HUES6 (cell line): ENCODE results near the gene TNK2.
"Not testable (repeated sequence)": the region's sequence is repeated elsewhere in the genome, so short reads cannot be mapped to it uniquely, and the experiment has no call there.

Experiments used
- H3K27ac ChIP-seq: 2 replicates; pipeline ENCODE4 v1.7.0; 2013; ENCODE audit warnings: low read depth, mild to moderate bottlenecking, low read length, inconsistent platforms
- H3K27me3 ChIP-seq: 2 replicates; pipeline ENCODE4 v1.6.1; 2013; ENCODE audit warnings: low read length; ENCODE audit not compliant: control insufficient read depth, insufficient read depth
- H3K36me3 ChIP-seq: 2 replicates; pipeline ENCODE4 v1.6.1; 2013; ENCODE audit warnings: low read length; ENCODE audit not compliant: control insufficient read depth, insufficient read depth
- H3K4me1 ChIP-seq: 2 replicates; pipeline ENCODE4 v1.6.1; 2013; ENCODE audit warnings: low read length; ENCODE audit not compliant: control insufficient read depth, insufficient read depth
- H3K4me3 ChIP-seq: 2 replicates; pipeline ENCODE4 v1.5.1; 2013; ENCODE audit warnings: low read depth, low read length
- H3K9ac ChIP-seq: one replicate; pipeline ENCODE4 v1.6.1; 2013; ENCODE audit warnings: mild to moderate bottlenecking, low read length
- H3K9me3 ChIP-seq: 2 replicates; pipeline ENCODE4 v1.6.1; 2013; ENCODE audit warnings: low read depth, low read length; ENCODE audit not compliant: control insufficient read depth, insufficient read depth

TNK2 gene

GRCh38 chr3:195941265-195941815, 33.0 kb upstream of the TNK2 start:
- H3K9ac ChIP-seq, H3K4me1 ChIP-seq, H3K27me3 ChIP-seq, H3K4me3 ChIP-seq, H3K27ac ChIP-seq, H3K9me3 ChIP-seq: not testable (repeated sequence)
- H3K36me3 ChIP-seq: peaks cover 14% of the 10 kb centered on the region

GRCh38 chr3:195940806-195941205, 32.5 kb upstream of the TNK2 start:
- H3K9me3 ChIP-seq: not testable (repeated sequence)

GRCh38 chr3:195939526-195940470, 31.4 kb upstream of the TNK2 start:
- H3K36me3 ChIP-seq: peaks cover 14% of the 10 kb centered on the region
- not testable (repeated sequence) for H3K4me3 ChIP-seq, H3K9ac ChIP-seq, H3K9me3 ChIP-seq, H3K27ac ChIP-seq, H3K27me3 ChIP-seq, H3K4me1 ChIP-seq

More at GRCh38 chr3:195940806-195941205, 32.5 kb upstream of the TNK2 start:
- not testable (repeated sequence) for H3K27me3 ChIP-seq, H3K4me3 ChIP-seq, H3K9ac ChIP-seq, H3K4me1 ChIP-seq, H3K27ac ChIP-seq
- H3K36me3 ChIP-seq: peaks cover 14% of the 10 kb centered on the region

- not testable (repeated sequence) for H3K36me3 ChIP-seq, H3K9ac ChIP-seq, H3K27ac ChIP-seq, H3K4me1 ChIP-seq, H3K27me3 ChIP-seq, H3K4me3 ChIP-seq, H3K9me3 ChIP-seq
Observed at GRCh38 chr3:195933044-195933430, 24.7 kb upstream of the TNK2 start.

- Histone ChIP-seq H3K36me3 (no peaks in the 10 kb centered on the region; the same call in 1 of the 2 replicates), H3K27me3 (no peaks in the 10 kb centered on the region), H3K4me1 (peaks cover 4% of the 10 kb centered on the region; the same call in 1 of the 2 replicates), H3K9me3 (peaks cover 5% of the 10 kb centered on the region), H3K4me3 (no peak overlapping the region), H3K9ac (no peak overlapping the region), H3K27ac (no peak overlapping the region)
Observed at GRCh38 chr3:195932418-195933043, 24.2 kb upstream of the TNK2 start.

GRCh38 chr3:195931582-195932273, 23.4 kb upstream of the TNK2 start:
- Histone ChIP-seq H3K4me1 (peaks cover 4% of the 10 kb centered on the region; the same call in 1 of the 2 replicates), H3K27ac (no peak overlapping the region), H3K4me3 (no peak overlapping the region), H3K27me3 (no peaks in the 10 kb centered on the region), H3K9ac (no peak overlapping the region), H3K9me3 (peaks cover 5% of the 10 kb centered on the region), H3K36me3 (no peaks in the 10 kb centered on the region; the same call in 1 of the 2 replicates)

- Histone ChIP-seq H3K9me3 (peaks cover 5% of the 10 kb centered on the region), H3K27me3 (no peaks in the 10 kb centered on the region), H3K4me1 (peaks cover 4% of the 10 kb centered on the region; the same call in 1 of the 2 replicates), H3K4me3 (no peak overlapping the region), H3K9ac (no peak overlapping the region), H3K27ac (no peak overlapping the region), H3K36me3 (no peaks in the 10 kb centered on the region)
Observed at GRCh38 chr3:195929452-195929851, 21.1 kb upstream of the TNK2 start.

- no peaks in the 10 kb centered on the region for H3K36me3 ChIP-seq
- no peaks in the 10 kb centered on the region for H3K9me3 ChIP-seq
- H3K9ac ChIP-seq: no peak overlapping the region
- H3K27me3 ChIP-seq: peaks cover 1% of the 10 kb centered on the region; the same call in 1 of the 2 replicates
- no peak overlapping the region for H3K27ac ChIP-seq
- H3K4me1 ChIP-seq: 0 out of 2 replicates have a peak, but pooled peaks cover 8% of the 10 kb centered on the region
- H3K4me3 ChIP-seq: no peak overlapping the region
Observed at GRCh38 chr3:195921334-195921791, 13.0 kb upstream of the TNK2 start.

GRCh38 chr3:195918176-195918575, 9.8 kb upstream of the TNK2 start:
- H3K36me3 ChIP-seq: no peaks in the 10 kb centered on the region
- no peaks in the 10 kb centered on the region for H3K9me3 ChIP-seq

GRCh38 chr3:195916991-195917390, 8.6 kb upstream of the TNK2 start:
- Histone ChIP-seq H3K36me3 (no peaks in the 10 kb centered on the region), H3K9ac (no peak overlapping the region), H3K27ac (no peak overlapping the region), H3K9me3 (no peaks in the 10 kb centered on the region), H3K4me1 (peaks cover 13% of the 10 kb centered on the region), H3K27me3 (peaks cover 2% of the 10 kb centered on the region; the same call in 1 of the 2 replicates), H3K4me3 (no peak overlapping the region)

More at GRCh38 chr3:195918176-195918575, 9.8 kb upstream of the TNK2 start:
- H3K27ac ChIP-seq: no peak overlapping the region
- H3K27me3 ChIP-seq: peaks cover 2% of the 10 kb centered on the region; the same call in 1 of the 2 replicates
- no peak overlapping the region for H3K9ac ChIP-seq
- peaks cover 13% of the 10 kb centered on the region for H3K4me1 ChIP-seq
- no peak overlapping the region for H3K4me3 ChIP-seq
